Fibroblast of skin of left biceps (primary cell): ENCODE results near the gene CYB561D1.

Experiments
- DNase-seq, 2 experiments: peaks; one replicate each; pipeline ENCODE4 v3.0.0-alpha.2; 2013; ENCODE audit warnings: low read depth in 2 of 2

CYB561D1 gene

GRCh38 chr1:109481646-109482045, 12.2 kb upstream of the CYB561D1 start:
- DNase-seq, result no peak

- no peak for DNase-seq
Observed at GRCh38 chr1:109482242-109482641, 11.7 kb upstream of the CYB561D1 start.

GRCh38 chr1:109482791-109483671, 10.9 kb upstream of the CYB561D1 start:
- no peak for DNase-seq

GRCh38 chr1:109483672-109484518, 10.0 kb upstream of the CYB561D1 start, which contains the start of gene ATXN7L2:
Gene ATXN7L2 (plus strand): TSS chr1:109483905. CDS start chr1:109483954, 49 bp downstream.
- DNase-seq, result peak; percentile 76 to 81

GRCh38 chr1:109484519-109484975, 9.3 kb upstream of the CYB561D1 start:
- DNase-seq, result no peak

- DNase-seq, result no peak
Observed at GRCh38 chr1:109485001-109485400, 8.9 kb upstream of the CYB561D1 start.

GRCh38 chr1:109487261-109487660, 6.6 kb upstream of the CYB561D1 start:
- no peak for DNase-seq

GRCh38 chr1:109488201-109488600, 5.7 kb upstream of the CYB561D1 start:
- DNase-seq, result no peak

GRCh38 chr1:109488696-109489095, 5.2 kb upstream of the CYB561D1 start:
- no peak for DNase-seq

GRCh38 chr1:109490029-109490933, 3.6 kb upstream of the CYB561D1 start:
- peak; percentile 20 to 21 for DNase-seq

GRCh38 chr1:109490934-109491302, 3.0 kb upstream of the CYB561D1 start:
- no peak for DNase-seq

- no peak for DNase-seq
Observed at GRCh38 chr1:109491372-109491771, 2.5 kb upstream of the CYB561D1 start.

GRCh38 chr1:109492779-109493178, 1.1 kb upstream of the CYB561D1 start:
- no peak for DNase-seq

GRCh38 chr1:109493227-109493626, 667 bp upstream of the CYB561D1 start:
- no peak for DNase-seq

GRCh38 chr1:109495738-109496137, 1.8 kb downstream of the CYB561D1 start:
- no peak for DNase-seq

GRCh38 chr1:109497449-109498160, 3.7 kb downstream of the CYB561D1 start:
- no peak for DNase-seq

- no peak for DNase-seq
Observed at GRCh38 chr1:109498161-109498801, 4.4 kb downstream of the CYB561D1 start.

- DNase-seq, result no peak
Observed at GRCh38 chr1:109499081-109499480, 5.2 kb downstream of the CYB561D1 start.

- DNase-seq, result no peak
Observed at GRCh38 chr1:109499661-109500536, 6.0 kb downstream of the CYB561D1 start.
